AG04450 (cell line): ENCODE measurements around the gene FAHD2A. TPM values are rescaled to one million over a fixed set of nuclear protein-coding genes. Genes with fewer than 3 reads are reported as not detected.
"Not testable (repeated sequence)": the region's sequence is repeated elsewhere in the genome, so short reads cannot be mapped to it uniquely, and the experiment has no call there.

Experiments used
- CTCF ChIA-PET: fragments of 300-600, 350-600 bp; formaldehyde crosslinking; extraction: SDS; loops from one replicate; lab custom pipeline; 2022; ENCODE audit warnings: antibody characterized with exemption, inconsistent platforms; lab: Charles Lee
- POLR2A ChIA-PET: fragments of 350-600 bp; formaldehyde crosslinking; extraction: SDS; loops from one replicate; lab custom pipeline; 2021; ENCODE audit warnings: antibody characterized with exemption, inconsistent platforms; lab: Yijun Ruan, JAX
- DNase-seq: peaks from one replicate; pipeline ENCODE4 v3.0.0-alpha.2; 2011; ENCODE audit warnings: low read depth, low spot score
- H3K27ac ChIP-seq: one replicate; pipeline ENCODE4 v1.5.1; 2012; ENCODE audit warnings: low read depth, low read length, control low read depth
- H3K27me3 ChIP-seq: one replicate; pipeline ENCODE4 v1.6.0; 2012; ENCODE audit warnings: low read length; ENCODE audit not compliant: control insufficient read depth, insufficient read depth
- H3K4me3 ChIP-seq: 2 replicates; pipeline ENCODE4 v1.5.1; 2011; ENCODE audit warnings: mild to moderate bottlenecking, low read depth, low read length, control low read depth
- H3K9me3 ChIP-seq: 2 replicates; pipeline ENCODE4 v1.5.1; 2012; ENCODE audit warnings: low read length; ENCODE audit not compliant: control insufficient read depth, insufficient read depth
- polyA plus RNA-seq: library from polyadenylated mRNA; depleted of rRNA; stranded (reverse); fragments of >200 nt; gene quantifications from 2 replicates; pipeline ENCODE4 v1.2.3, GENCODE V29; 2011
- TF ChIP-seq, protein P1 (sequence below): IDR thresholded peaks from 2 replicates; pipeline ENCODE4 v1.5.1; 2011; ENCODE audit warnings: low read depth, low read length, control low read depth, inconsistent platforms

Gene FAHD2A
- polyA plus RNA-seq, 1 experiment = 24.9 TPM

DNA sequence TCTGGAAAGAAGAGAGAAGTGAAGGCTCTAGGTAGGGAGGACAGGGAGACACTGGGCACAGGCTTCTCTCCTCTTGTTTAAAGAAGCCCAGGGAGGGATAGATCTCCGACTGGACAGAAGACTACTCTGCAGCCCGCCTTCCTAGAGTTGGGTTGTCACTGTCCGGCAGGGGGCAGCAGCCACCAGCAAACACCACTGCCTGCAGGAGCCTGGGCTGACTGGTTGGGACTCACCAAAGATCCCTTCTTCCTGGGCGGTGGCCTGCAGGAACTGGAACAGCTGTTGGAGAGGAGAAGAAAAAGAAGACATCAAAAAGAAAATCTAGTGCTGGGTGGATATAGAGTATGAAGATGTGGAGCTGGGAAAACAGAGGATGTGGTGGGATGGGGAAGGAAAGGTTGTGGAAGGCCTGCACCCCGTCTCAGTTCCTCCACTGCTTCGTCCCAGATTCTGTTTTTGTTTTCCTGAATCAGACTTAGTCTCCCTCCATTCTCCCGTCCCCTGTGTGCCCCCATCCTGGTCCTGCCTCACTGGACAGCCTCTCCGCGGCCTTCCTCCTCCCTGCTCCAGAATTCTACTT, 11.6 kb downstream of the FAHD2A start:
- POLR2A ChIA-PET = not testable (repeated sequence)
- CTCF ChIA-PET = interaction anchor here (0.6 to 3.4 kb wide), 5 partner anchors 10 to 314 kb away, joined by 3 to 19 read pairs (median 3); no protein-coding TSS in a partner anchor

DNA sequence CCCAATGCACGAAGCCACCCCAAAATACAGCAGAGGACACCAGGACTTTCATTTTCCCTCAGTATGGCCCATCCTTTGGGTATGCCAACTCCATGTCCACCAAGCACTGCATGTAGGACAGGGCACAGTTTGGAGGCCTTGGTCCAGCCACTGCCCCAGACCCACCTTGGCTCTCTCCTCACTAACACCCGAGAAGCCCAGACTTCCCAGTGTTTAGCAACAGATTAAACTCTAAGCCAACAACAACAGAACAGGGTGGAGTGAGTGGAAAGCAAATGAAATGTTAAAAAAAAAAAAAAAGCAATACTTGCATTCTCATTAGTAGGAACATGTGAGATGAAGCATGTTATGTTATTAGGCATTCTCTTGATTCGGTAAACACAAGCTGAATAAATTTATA, 12.6 kb downstream of the FAHD2A start:
- H3K27me3 ChIP-seq, POLR2A ChIA-PET, DNase-seq, H3K4me3 ChIP-seq, H3K27ac ChIP-seq, H3K9me3 ChIP-seq: not testable (repeated sequence)
- CTCF ChIA-PET = interaction anchor here (0.6 to 3.4 kb wide), 2 partner anchors 82 to 313 kb away, joined by 3 to 19 read pairs; no protein-coding TSS in a partner anchor

More for the DNA sequence above, 11.6 kb downstream of the FAHD2A start:
- not testable (repeated sequence) for H3K9me3 ChIP-seq, H3K27ac ChIP-seq, H3K27me3 ChIP-seq, H3K4me3 ChIP-seq
- TF ChIP-seq, protein P1, sequence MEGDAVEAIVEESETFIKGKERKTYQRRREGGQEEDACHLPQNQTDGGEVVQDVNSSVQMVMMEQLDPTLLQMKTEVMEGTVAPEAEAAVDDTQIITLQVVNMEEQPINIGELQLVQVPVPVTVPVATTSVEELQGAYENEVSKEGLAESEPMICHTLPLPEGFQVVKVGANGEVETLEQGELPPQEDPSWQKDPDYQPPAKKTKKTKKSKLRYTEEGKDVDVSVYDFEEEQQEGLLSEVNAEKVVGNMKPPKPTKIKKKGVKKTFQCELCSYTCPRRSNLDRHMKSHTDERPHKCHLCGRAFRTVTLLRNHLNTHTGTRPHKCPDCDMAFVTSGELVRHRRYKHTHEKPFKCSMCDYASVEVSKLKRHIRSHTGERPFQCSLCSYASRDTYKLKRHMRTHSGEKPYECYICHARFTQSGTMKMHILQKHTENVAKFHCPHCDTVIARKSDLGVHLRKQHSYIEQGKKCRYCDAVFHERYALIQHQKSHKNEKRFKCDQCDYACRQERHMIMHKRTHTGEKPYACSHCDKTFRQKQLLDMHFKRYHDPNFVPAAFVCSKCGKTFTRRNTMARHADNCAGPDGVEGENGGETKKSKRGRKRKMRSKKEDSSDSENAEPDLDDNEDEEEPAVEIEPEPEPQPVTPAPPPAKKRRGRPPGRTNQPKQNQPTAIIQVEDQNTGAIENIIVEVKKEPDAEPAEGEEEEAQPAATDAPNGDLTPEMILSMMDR = peak; percentile 83
- peak; percentile 48 for DNase-seq

DNA sequence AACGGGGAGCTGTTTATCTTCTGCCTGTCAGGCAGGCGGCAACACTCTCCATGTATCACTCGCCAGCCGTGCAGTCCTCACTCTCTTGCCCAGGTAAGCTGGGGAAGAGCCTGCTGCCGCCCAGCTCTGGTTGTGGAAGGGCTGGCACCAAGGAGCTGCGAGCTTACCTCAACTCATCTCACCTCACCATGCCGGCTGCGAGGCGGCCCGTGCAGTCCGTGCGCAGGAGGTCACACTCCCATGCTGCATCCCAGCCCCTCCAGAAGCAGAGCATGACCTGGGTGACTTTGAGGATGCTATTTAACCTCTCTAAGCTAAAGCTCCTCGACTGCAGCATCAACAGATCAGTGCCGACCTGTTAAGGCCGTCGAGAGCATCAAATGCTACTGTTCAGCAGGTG, 13.1 kb downstream of the FAHD2A start:
- POLR2A ChIA-PET, H3K9me3 ChIP-seq, H3K27ac ChIP-seq, H3K27me3 ChIP-seq, H3K4me3 ChIP-seq, DNase-seq: not testable (repeated sequence)
- CTCF ChIA-PET = interaction anchor here (0.6 to 3.4 kb wide), 2 partner anchors 82 to 312 kb away, joined by 3 to 19 read pairs; no protein-coding TSS in a partner anchor

DNA sequence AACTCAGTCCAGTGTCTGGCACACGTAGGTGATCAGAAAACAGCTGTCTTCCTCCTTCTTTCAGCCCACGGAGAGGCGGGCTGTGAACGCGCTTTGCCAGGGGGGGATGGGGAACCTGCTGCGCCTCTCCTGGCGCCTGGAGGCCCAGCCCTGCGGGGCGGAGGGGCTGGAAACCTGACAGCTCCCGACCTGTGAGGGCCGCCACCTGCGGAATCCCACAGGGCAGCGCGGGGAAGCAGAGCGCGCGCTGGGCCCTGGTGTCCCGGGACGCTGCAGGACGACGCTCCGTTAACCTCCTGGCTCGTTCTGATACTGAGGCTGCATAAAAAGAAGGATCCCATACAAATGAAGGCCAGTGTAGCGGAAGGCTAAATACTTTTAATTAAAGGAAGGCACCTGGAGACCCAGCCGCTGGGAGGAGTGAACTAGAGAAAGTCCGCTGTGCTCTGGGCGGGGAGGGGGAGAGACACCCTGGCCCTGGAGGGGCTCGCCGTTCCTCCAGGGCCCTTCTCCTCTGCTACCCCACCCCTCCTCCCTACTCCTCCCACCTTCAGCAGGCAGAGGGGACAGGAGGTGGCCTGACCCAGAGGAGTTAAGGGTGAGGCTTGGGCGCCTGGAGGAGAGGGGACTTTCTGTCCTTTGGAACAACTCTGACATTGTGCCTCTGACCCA, 24.8 kb downstream of the FAHD2A start:
- H3K4me3 ChIP-seq, POLR2A ChIA-PET, H3K9me3 ChIP-seq, H3K27ac ChIP-seq, H3K27me3 ChIP-seq, CTCF ChIA-PET, DNase-seq: not testable (repeated sequence)

DNA sequence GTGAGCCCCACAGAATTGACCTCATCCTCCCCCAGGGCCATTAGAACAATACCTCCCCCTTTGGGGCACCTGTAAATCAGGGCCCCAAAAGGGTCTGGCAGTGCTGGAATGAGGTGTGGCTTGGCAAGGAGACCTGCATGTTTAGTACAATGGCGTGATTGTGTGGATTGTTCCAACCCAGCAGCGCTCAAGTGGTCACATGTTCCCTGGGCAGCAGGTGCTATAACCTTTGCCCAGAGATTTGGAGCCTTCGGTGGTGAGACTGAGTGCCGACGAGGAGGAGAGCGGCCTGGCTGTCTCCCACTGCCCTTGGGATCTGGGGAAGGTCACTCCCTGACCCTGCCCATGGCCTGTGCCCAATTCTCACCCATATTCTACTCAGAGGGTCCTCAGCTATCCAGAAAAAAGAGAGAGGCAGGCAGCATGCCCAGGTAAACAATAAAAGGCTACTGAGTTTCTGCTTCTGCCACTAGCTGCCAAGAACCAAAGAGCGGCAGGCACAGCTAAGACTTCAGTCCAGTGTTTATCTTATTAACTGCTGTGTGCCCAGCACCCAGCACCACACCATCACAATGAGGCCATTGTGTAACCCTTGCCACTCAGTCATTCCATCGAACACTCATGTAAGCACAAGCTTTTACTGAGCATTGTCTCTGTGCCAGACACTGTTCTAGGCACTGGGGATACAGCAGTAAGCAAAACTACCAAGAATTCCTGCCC, 27.4 kb downstream of the FAHD2A start:
- H3K9me3 ChIP-seq, H3K27ac ChIP-seq, H3K27me3 ChIP-seq, H3K4me3 ChIP-seq, CTCF ChIA-PET, DNase-seq, POLR2A ChIA-PET: not testable (repeated sequence)

DNA sequence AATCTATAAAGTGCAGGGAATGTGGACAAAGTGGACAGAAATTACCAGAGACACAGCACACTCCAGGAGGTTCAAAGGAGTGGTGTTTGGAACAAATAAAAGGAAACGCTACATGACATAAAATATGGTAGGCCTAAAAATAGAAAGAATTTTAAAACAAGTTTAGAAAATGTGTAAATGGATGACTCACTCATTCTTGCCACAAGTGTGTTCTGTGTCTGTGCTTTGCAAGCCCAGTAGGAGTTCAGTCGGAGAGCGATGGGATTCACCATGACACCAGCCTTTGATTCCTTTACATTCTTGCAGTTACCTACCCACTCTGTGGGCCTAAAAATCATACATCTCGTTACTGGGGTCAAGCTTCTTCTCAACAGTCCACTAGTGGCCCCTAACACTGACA, 30.9 kb downstream of the FAHD2A start:
- H3K4me3 ChIP-seq, CTCF ChIA-PET, H3K27ac ChIP-seq, H3K9me3 ChIP-seq, DNase-seq, POLR2A ChIA-PET, H3K27me3 ChIP-seq: not testable (repeated sequence)

DNA sequence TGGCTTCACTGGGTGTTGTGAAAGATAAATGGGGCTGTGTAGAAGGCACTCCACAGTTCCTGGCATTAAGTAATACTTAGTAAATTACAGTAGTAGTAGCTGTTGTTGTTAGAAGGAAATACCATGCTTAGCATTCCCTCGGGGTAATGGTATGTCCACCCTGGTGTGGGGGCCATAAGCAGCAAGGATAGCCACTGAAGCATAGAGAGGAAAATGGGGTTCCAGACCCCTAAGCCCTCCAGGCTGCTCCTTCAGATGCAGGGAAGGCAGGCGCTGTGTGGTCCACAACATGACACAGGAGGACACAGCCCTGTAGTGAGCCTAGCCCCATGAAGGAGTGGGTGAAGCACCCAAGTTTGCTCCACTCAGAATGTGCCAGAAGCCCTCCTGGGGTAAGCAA, 31.5 kb downstream of the FAHD2A start:
- peak overlapping the region; percentile 91 for H3K27ac ChIP-seq
- not testable (repeated sequence) for DNase-seq

DNA sequence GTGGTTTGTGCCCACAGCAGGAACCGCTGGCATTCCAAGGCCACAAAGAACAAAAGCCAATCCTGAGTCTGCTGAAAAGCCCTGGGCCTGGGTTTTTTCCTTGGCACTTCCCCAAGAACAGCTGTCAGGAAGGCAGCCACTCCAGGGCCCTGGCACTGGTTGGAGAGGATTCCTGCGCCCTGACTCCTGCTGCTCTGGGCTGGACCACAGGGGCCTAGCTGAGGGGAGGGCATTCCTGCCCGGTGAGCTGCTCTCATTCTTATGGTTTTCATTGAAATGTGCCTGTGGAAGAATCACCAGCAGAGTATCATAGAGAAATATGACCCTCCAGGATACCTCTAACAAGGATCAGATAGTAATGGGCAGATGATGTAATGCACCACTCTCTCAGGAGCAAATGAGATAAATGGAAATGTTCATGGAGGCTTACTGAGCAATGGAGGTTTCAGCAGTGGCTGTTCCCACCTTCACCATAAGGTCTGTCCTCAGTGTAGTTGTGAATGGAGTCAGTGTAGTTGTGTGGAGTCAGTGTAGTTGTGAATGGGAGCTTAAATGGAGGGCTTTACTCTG, 32.1 kb downstream of the FAHD2A start:
- CTCF ChIA-PET, H3K27me3 ChIP-seq, H3K4me3 ChIP-seq, H3K9me3 ChIP-seq, POLR2A ChIA-PET: not testable (repeated sequence)
- peak overlapping the region; percentile 52 for H3K27ac ChIP-seq
- DNase-seq = peak; percentile 36

More for the DNA sequence above, 31.5 kb downstream of the FAHD2A start:
- POLR2A ChIA-PET, H3K4me3 ChIP-seq, CTCF ChIA-PET, H3K27me3 ChIP-seq, H3K9me3 ChIP-seq: not testable (repeated sequence)

DNA sequence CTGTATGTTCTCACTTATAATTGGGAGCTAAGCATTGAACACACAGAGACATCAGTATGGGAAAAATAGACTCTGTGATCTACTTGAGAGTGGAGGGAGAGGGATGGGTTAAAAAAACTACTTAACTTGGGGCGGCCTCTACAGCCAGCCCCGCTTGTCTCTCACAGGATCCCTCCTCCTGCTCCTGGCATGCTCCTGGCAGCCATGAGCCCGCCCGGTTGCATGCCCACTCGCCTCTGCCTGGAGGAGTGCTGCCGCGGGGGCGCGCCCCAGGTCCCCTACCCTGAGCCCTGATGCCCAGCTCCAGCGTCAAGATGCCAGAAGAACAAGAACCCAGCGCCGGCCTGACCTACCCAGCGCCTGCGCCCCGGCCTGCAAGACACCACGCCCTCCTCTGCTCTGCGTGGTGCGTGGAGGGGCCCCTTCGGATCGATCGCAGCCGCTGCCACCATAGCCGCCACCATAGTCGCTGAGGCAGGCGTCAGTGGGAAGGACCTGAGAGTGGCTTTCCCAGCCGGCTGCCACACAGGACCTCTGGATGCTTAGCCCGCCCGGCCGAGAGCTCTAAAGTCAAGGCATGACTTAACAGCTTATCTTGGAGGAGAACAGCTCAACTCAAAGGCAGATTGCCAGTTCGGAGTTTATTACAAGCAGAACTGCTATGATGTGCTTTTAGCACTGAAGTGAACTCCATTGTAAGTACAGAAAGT, 32.8 kb downstream of the FAHD2A start:
- CTCF ChIA-PET, DNase-seq, POLR2A ChIA-PET, H3K9me3 ChIP-seq, H3K4me3 ChIP-seq, H3K27ac ChIP-seq, H3K27me3 ChIP-seq: not testable (repeated sequence)

DNA sequence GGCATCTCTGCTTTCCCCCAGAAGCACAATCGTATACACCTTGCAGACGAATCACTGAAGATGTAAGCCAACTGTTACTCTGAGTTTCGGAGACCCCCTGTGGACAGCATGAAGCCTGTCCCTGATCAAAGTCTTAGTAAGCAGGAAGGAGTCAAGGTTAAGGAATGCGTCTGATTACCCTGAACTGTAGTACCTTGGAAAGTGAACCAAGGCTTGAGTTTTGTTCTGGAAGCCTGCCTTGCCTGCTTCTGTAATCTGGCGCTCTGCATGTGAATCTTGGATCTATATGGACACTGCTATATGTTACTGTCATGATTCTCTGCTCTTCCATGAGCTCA, 33.3 kb downstream of the FAHD2A start:
- CTCF ChIA-PET = not testable (repeated sequence)

More for the DNA sequence above, 33.3 kb downstream of the FAHD2A start:
- H3K4me3 ChIP-seq, H3K27me3 ChIP-seq, H3K9me3 ChIP-seq, DNase-seq, H3K27ac ChIP-seq, POLR2A ChIA-PET: not testable (repeated sequence)
